Neural progenitor cell (in vitro differentiated cells): Measurements from ENCODE around the gene ADARB2. TPM values are rescaled to one million over a fixed set of nuclear protein-coding genes. Genes with fewer than 3 reads are reported as not detected.

Source experiments
- DNase-seq: peaks from one replicate; pipeline ENCODE4 v3.0.0-alpha.2; 2016; ENCODE audit warnings: low spot score
- H2AFZ ChIP-seq: fragments of 200-600 bp; sonication (generic); replicated peaks from 2 replicates; pipeline ENCODE4 v1.6.1; 2016; ENCODE audit warnings: antibody characterized with exemption
- H3F3A ChIP-seq: fragments of 200-600 bp; sonication (generic); 2 replicates; pipeline ENCODE4 v1.6.1; 2016; ENCODE audit warnings: antibody characterized with exemption, low read depth
- H3K27ac ChIP-seq: fragments of 200-600 bp; sonication (generic); 2 replicates; pipeline ENCODE4 v1.5.1; 2016; ENCODE audit warnings: mild to moderate bottlenecking
- H3K27me3 ChIP-seq: fragments of 200-600 bp; sonication (generic); 2 replicates; pipeline ENCODE4 v1.6.1; 2016; ENCODE audit warnings: mild to moderate bottlenecking, moderate library complexity
- H3K36me3 ChIP-seq: fragments of 200-600 bp; sonication (generic); 2 replicates; pipeline ENCODE4 v1.5.1; 2016
- H3K4me1 ChIP-seq: fragments of 200-600 bp; sonication (generic); 2 replicates; pipeline ENCODE4 v1.6.1; 2016; ENCODE audit warnings: mixed run types
- H3K4me2 ChIP-seq: fragments of 200-600 bp; sonication (generic); 2 replicates; pipeline ENCODE4 v1.6.1; 2016
- H3K4me3 ChIP-seq: fragments of 200-600 bp; sonication (generic); 2 replicates; pipeline ENCODE4 v1.5.1; 2016
- H3K79me2 ChIP-seq: fragments of 200-600 bp; sonication (generic); 2 replicates; pipeline ENCODE4 v1.6.1; 2016; ENCODE audit warnings: low read depth
- H3K9ac ChIP-seq: fragments of 200-600 bp; sonication (generic); 2 replicates; pipeline ENCODE4 v1.6.1; 2016
- H3K9me3 ChIP-seq: fragments of 200-600 bp; sonication (generic); 2 replicates; pipeline ENCODE4 v1.5.1; 2016; ENCODE audit warnings: low read depth
- H4K20me1 ChIP-seq: fragments of 200-600 bp; sonication (generic); 2 replicates; pipeline ENCODE4 v1.6.1; 2016; ENCODE audit warnings: low read depth
- H3K27ac Mint-ChIP-seq: 3 replicates; pipeline ENCODE4 v1.8.0; 2021; ENCODE audit warnings: mixed read lengths
- H3K27me3 Mint-ChIP-seq: 2 replicates; pipeline ENCODE4 v1.8.0; 2022; ENCODE audit warnings: low read depth, mild to moderate bottlenecking, inconsistent platforms, moderate library complexity, mixed read lengths; ENCODE audit not compliant: insufficient read depth
- H3K36me3 Mint-ChIP-seq: 3 replicates; pipeline ENCODE4 v1.8.0; 2021; ENCODE audit warnings: mixed read lengths
- H3K4me1 Mint-ChIP-seq: 3 replicates; pipeline ENCODE4 v1.8.0; 2021; ENCODE audit warnings: mixed read lengths
- H3K4me3 Mint-ChIP-seq: 3 replicates; pipeline ENCODE4 v1.8.0; 2021; ENCODE audit warnings: mild to moderate bottlenecking, moderate library complexity, mixed read lengths
- H3K9me3 Mint-ChIP-seq: 3 replicates; pipeline ENCODE4 v1.8.0; 2020; ENCODE audit warnings: mixed read lengths
- CTCF ChIP-seq: fragments of 200-600 bp; sonication (generic); IDR thresholded peaks from 2 replicates; pipeline ENCODE4 v1.5.1; 2017; ENCODE audit warnings: antibody characterized with exemption, mild to moderate bottlenecking
- EZH2 ChIP-seq: fragments of 200-600 bp; sonication (generic); IDR thresholded peaks from 2 replicates; pipeline ENCODE4 v1.6.1; 2017; ENCODE audit warnings: antibody characterized with exemption, mild to moderate bottlenecking, moderate library complexity
- EZH2phosphoT487 ChIP-seq: fragments of 200-600 bp; sonication (generic); IDR thresholded peaks from 2 replicates; pipeline ENCODE4 v1.6.1; 2017; ENCODE audit warnings: antibody characterized with exemption
- total RNA-seq: library from RNA; depleted of rRNA; stranded (reverse); fragments of >200 nt; gene quantifications from 2 replicates; pipeline ENCODE4 v1.2.3, GENCODE V29; 2015; ENCODE audit warnings: low replicate concordance

ADARB2 gene
- total RNA-seq, 1 donor from 2014 or later: not detected

- peaks cover 5% of the 10 kb centered on the region for H3K27me3 Mint-ChIP-seq
- no peak for TF ChIP-seq EZH2
- TF ChIP-seq CTCF: no peak
- TF ChIP-seq EZH2phosphoT487: no peak
These were observed 67.9 kb downstream of the ADARB2 start for GRCh38 chr10:1669433-1669832.

GRCh38 chr10:1668399-1668798 lies 68.9 kb downstream of the ADARB2 start:
- Histone ChIP-seq H3K9me3 (no peaks in the 10 kb centered on the region), H3K4me3 (no peak overlapping the region), H3K36me3 (no peaks in the 10 kb centered on the region), H3K9ac (no peak overlapping the region), H3K27me3 (no peaks in the 10 kb centered on the region), H2AFZ (no peak overlapping the region), H3K79me2 (no peaks in the 10 kb centered on the region), H3K4me1 (no peaks in the 10 kb centered on the region), H3K27ac (no peak overlapping the region), H3F3A (no peaks in the 10 kb centered on the region), H4K20me1 (no peaks in the 10 kb centered on the region), H3K4me2 (no peak overlapping the region)
- no peak overlapping the region for H3K27ac Mint-ChIP-seq
- peaks cover 4% of the 10 kb centered on the region for H3K27me3 Mint-ChIP-seq
- H3K9me3 Mint-ChIP-seq: no peaks in the 10 kb centered on the region
- TF ChIP-seq CTCF (no peak), EZH2phosphoT487 (no peak), EZH2 (no peak)
- H3K4me3 Mint-ChIP-seq: no peak overlapping the region
- no peaks in the 10 kb centered on the region for H3K36me3 Mint-ChIP-seq
- DNase-seq: no peak
- peaks cover 11% of the 10 kb centered on the region for H3K4me1 Mint-ChIP-seq

More at GRCh38 chr10:1669433-1669832, 67.9 kb downstream of the ADARB2 start:
- Histone ChIP-seq H3K4me1 (no peaks in the 10 kb centered on the region), H2AFZ (no peak overlapping the region), H4K20me1 (no peaks in the 10 kb centered on the region), H3F3A (no peaks in the 10 kb centered on the region), H3K36me3 (no peaks in the 10 kb centered on the region), H3K27me3 (no peaks in the 10 kb centered on the region), H3K9ac (no peak overlapping the region), H3K27ac (no peak overlapping the region), H3K4me3 (no peak overlapping the region), H3K4me2 (no peak overlapping the region), H3K79me2 (no peaks in the 10 kb centered on the region), H3K9me3 (no peaks in the 10 kb centered on the region)
- no peak for DNase-seq
- Mint-ChIP-seq H3K4me3 (no peak overlapping the region), H3K27ac (no peak overlapping the region), H3K9me3 (no peaks in the 10 kb centered on the region), H3K36me3 (no peaks in the 10 kb centered on the region), H3K4me1 (peaks cover 4% of the 10 kb centered on the region)

GRCh38 chr10:1667392-1667791 lies 69.9 kb downstream of the ADARB2 start:
- no peaks in the 10 kb centered on the region for H4K20me1 ChIP-seq
- H3F3A ChIP-seq: no peaks in the 10 kb centered on the region
- no peak overlapping the region for H3K4me3 ChIP-seq
- Mint-ChIP-seq H3K4me1 (peaks cover 11% of the 10 kb centered on the region), H3K27me3 (peaks cover 2% of the 10 kb centered on the region), H3K27ac (no peak overlapping the region), H3K36me3 (no peaks in the 10 kb centered on the region), H3K9me3 (no peaks in the 10 kb centered on the region), H3K4me3 (no peak overlapping the region)
- H3K4me1 ChIP-seq: no peaks in the 10 kb centered on the region
- TF ChIP-seq EZH2phosphoT487: no peak
- TF ChIP-seq EZH2: no peak
- no peak for TF ChIP-seq CTCF
- H3K9ac ChIP-seq: no peak overlapping the region
- H2AFZ ChIP-seq: no peak overlapping the region
- H3K27me3 ChIP-seq: no peaks in the 10 kb centered on the region
- DNase-seq: no peak
- H3K9me3 ChIP-seq: no peaks in the 10 kb centered on the region
- H3K79me2 ChIP-seq: no peaks in the 10 kb centered on the region
- no peaks in the 10 kb centered on the region for H3K36me3 ChIP-seq
- H3K27ac ChIP-seq: no peak overlapping the region
- no peak overlapping the region for H3K4me2 ChIP-seq
